Trophoblast cell (in vitro differentiated cells and primary cell): ENCODE measurements around the gene KRT1.

Experiments
- DNase-seq, 2 donors: peaks; one replicate each; pipeline ENCODE4 v3.0.0-alpha.2; 2016
- H2AFZ ChIP-seq: 2 replicates; pipeline ENCODE4 v1.6.1; 2013; ENCODE audit warnings: low read length, moderate library complexity, mild to moderate bottlenecking; ENCODE audit not compliant: insufficient read depth, poor library complexity
- H2AK5ac ChIP-seq: 2 replicates; pipeline ENCODE4 v1.6.1; 2013; ENCODE audit warnings: mild to moderate bottlenecking, low read length
- H2BK120ac ChIP-seq: 2 replicates; pipeline ENCODE4 v1.6.1; 2013; ENCODE audit warnings: low read length, mild to moderate bottlenecking, moderate library complexity; ENCODE audit not compliant: insufficient read depth, poor library complexity
- H2BK12ac ChIP-seq: 2 replicates; pipeline ENCODE4 v1.6.1; 2013; ENCODE audit warnings: mild to moderate bottlenecking, low read length, moderate library complexity
- H2BK5ac ChIP-seq: 2 replicates; pipeline ENCODE4 v1.6.1; 2013; ENCODE audit warnings: low read length, low read depth, moderate library complexity, mild to moderate bottlenecking; ENCODE audit not compliant: poor library complexity
- H3K14ac ChIP-seq: 2 replicates; pipeline ENCODE4 v1.6.1; 2013; ENCODE audit warnings: mild to moderate bottlenecking, low read length
- H3K18ac ChIP-seq: 2 replicates; pipeline ENCODE4 v1.6.1; 2013; ENCODE audit warnings: mild to moderate bottlenecking, low read length
- H3K23ac ChIP-seq: 2 replicates; pipeline ENCODE4 v1.6.1; 2013; ENCODE audit warnings: low read length
- H3K27ac ChIP-seq: 2 replicates; pipeline ENCODE4 v1.5.1; 2013; ENCODE audit warnings: low read depth, mild to moderate bottlenecking, inconsistent platforms, low read length, moderate library complexity
- H3K27me3 ChIP-seq: 2 replicates; pipeline ENCODE4 v1.6.1; 2013; ENCODE audit warnings: inconsistent platforms, mild to moderate bottlenecking, low read length, moderate library complexity; ENCODE audit not compliant: insufficient read depth
- H3K36me3 ChIP-seq, 2 experiments: 1 replicate in 1 of 2; 2 replicates in 1 of 2; pipeline ENCODE4 v1.6.1; 2013; ENCODE audit warnings: low read length in 2 of 2, mild to moderate bottlenecking in 2 of 2, moderate library complexity in 1 of 2; ENCODE audit not compliant: insufficient read depth in 2 of 2, control insufficient read depth in 1 of 2
- H3K4ac ChIP-seq: 2 replicates; pipeline ENCODE4 v1.6.1; 2013; ENCODE audit warnings: low read depth, mild to moderate bottlenecking, low read length, moderate library complexity
- H3K4me1 ChIP-seq, 2 experiments: 1 replicate in 1 of 2; 2 replicates in 1 of 2; pipeline ENCODE4 v1.6.1; 2013; ENCODE audit warnings: low read length in 2 of 2, mild to moderate bottlenecking in 2 of 2, moderate library complexity in 1 of 2; ENCODE audit not compliant: insufficient read depth in 2 of 2, control insufficient read depth in 1 of 2
- H3K4me2 ChIP-seq: 2 replicates; pipeline ENCODE4 v1.6.1; 2013; ENCODE audit warnings: inconsistent platforms, mild to moderate bottlenecking, low read length, moderate library complexity
- H3K4me3 ChIP-seq: 2 replicates; pipeline ENCODE4 v1.5.1; 2013; ENCODE audit warnings: mild to moderate bottlenecking, low read depth, low read length, inconsistent platforms
- H3K79me1 ChIP-seq: one replicate; pipeline ENCODE4 v1.6.1; 2013; ENCODE audit warnings: low read length
- H3K79me2 ChIP-seq: 2 replicates; pipeline ENCODE4 v1.6.1; 2013; ENCODE audit warnings: low read length, mild to moderate bottlenecking; ENCODE audit not compliant: control insufficient read depth, insufficient read depth, poor library complexity
- H3K9ac ChIP-seq: 2 replicates; pipeline ENCODE4 v1.6.1; 2013; ENCODE audit warnings: mild to moderate bottlenecking, low read length
- H3K9me3 ChIP-seq: 2 replicates; pipeline ENCODE4 v1.6.1; 2013; ENCODE audit warnings: low read depth, mild to moderate bottlenecking, control low read depth, inconsistent platforms, low read length; ENCODE audit not compliant: insufficient read depth
- H4K12ac ChIP-seq: 2 replicates; pipeline ENCODE4 v1.6.1; 2013; ENCODE audit warnings: low read depth, mild to moderate bottlenecking, low read length, moderate library complexity
- H4K8ac ChIP-seq: 2 replicates; pipeline ENCODE4 v1.6.1; 2013; ENCODE audit warnings: low read depth, mild to moderate bottlenecking, low read length, moderate library complexity
- H4K91ac ChIP-seq: one replicate; pipeline ENCODE4 v1.6.1; 2013; ENCODE audit warnings: low read depth, mild to moderate bottlenecking, low read length, moderate library complexity
- WGBS: extraction: QIAGEN DNeasy Blood & Tissue Kit; methylation state at CpG from one replicate; pipeline ENCODE4 v1.1.7; 2013; ENCODE audit warnings: missing lambda C conversion rate; ENCODE audit not compliant: insufficient read length, insufficient coverage; ENCODE audit errors: extremely low coverage; 5-methylcytosine and 5-hydroxymethylcytosine counted together

Gene KRT1

GRCh38 chr12:52681526-52682380, 1.5 kb upstream of the KRT1 start:
- H2BK5ac ChIP-seq = no peak overlapping the region
- H4K91ac ChIP-seq = no peak overlapping the region
- H3K27ac ChIP-seq = no peak overlapping the region
- no peak overlapping the region for H3K4me2 ChIP-seq
- no peak overlapping the region for H3K14ac ChIP-seq
- H3K79me1 ChIP-seq = no peaks in the 10 kb centered on the region
- H2AFZ ChIP-seq = no peak overlapping the region
- H3K4me1 ChIP-seq = no peaks in the 10 kb centered on the region
- WGBS = no CpG with 5 or more reads among the region's 12 CpGs
- DNase-seq = no peak
- H3K9ac ChIP-seq = no peak overlapping the region
- no peak overlapping the region for H3K4me3 ChIP-seq
- no peak overlapping the region for H2BK120ac ChIP-seq
- H4K8ac ChIP-seq = no peak overlapping the region
- H3K18ac ChIP-seq = no peak overlapping the region
- no peaks in the 10 kb centered on the region for H3K79me2 ChIP-seq
- H3K9me3 ChIP-seq = peaks cover 3% of the 10 kb centered on the region
- H3K36me3 ChIP-seq = no peaks in the 10 kb centered on the region
- no peak overlapping the region for H3K4ac ChIP-seq
- H3K23ac ChIP-seq = no peak overlapping the region
- H2AK5ac ChIP-seq = no peak overlapping the region
- H2BK12ac ChIP-seq = no peak overlapping the region
- peaks cover 4% of the 10 kb centered on the region for H3K27me3 ChIP-seq
- no peak overlapping the region for H4K12ac ChIP-seq

GRCh38 chr12:52679875-52680274, 332 bp downstream of the KRT1 start:
- Histone ChIP-seq H2BK5ac (no peak overlapping the region), H3K23ac (no peak overlapping the region), H3K4me3 (no peak overlapping the region), H3K27me3 (peaks cover 4% of the 10 kb centered on the region), H3K9me3 (peaks cover 5% of the 10 kb centered on the region), H2AFZ (no peak overlapping the region), H2BK120ac (no peak overlapping the region), H4K8ac (no peak overlapping the region), H4K12ac (no peak overlapping the region), H3K9ac (no peak overlapping the region), H2BK12ac (no peak overlapping the region), H3K4me1 (no peaks in the 10 kb centered on the region), H3K18ac (no peak overlapping the region), H3K79me2 (no peaks in the 10 kb centered on the region), H3K36me3 (no peaks in the 10 kb centered on the region), H3K14ac (no peak overlapping the region), H3K79me1 (no peaks in the 10 kb centered on the region), H4K91ac (no peak overlapping the region), H3K4ac (no peak overlapping the region), H3K4me2 (no peak overlapping the region), H2AK5ac (no peak overlapping the region), H3K27ac (no peak overlapping the region)
- WGBS = no CpG with 5 or more reads among the region's 5 CpGs
- no peak for DNase-seq

GRCh38 chr12:52677671-52678070, 2.5 kb downstream of the KRT1 start:
- H3K79me1 ChIP-seq = peaks cover 4% of the 10 kb centered on the region
- H2AFZ ChIP-seq = no peak overlapping the region
- peaks cover 4% of the 10 kb centered on the region for H3K27me3 ChIP-seq
- no peaks in the 10 kb centered on the region for H3K79me2 ChIP-seq
- H3K14ac ChIP-seq = no peak overlapping the region
- H2AK5ac ChIP-seq = no peak overlapping the region
- no peak overlapping the region for H3K27ac ChIP-seq
- DNase-seq = no peak
- H2BK120ac ChIP-seq = no peak overlapping the region
- H3K9me3 ChIP-seq = peaks cover 5% of the 10 kb centered on the region
- H3K9ac ChIP-seq = no peak overlapping the region
- H2BK5ac ChIP-seq = no peak overlapping the region
- H3K4ac ChIP-seq = no peak overlapping the region
- no peak overlapping the region for H4K91ac ChIP-seq
- no peak overlapping the region for H4K8ac ChIP-seq
- no peaks in the 10 kb centered on the region for H3K36me3 ChIP-seq
- no peak overlapping the region for H3K18ac ChIP-seq
- WGBS = no CpG with 5 or more reads among the region's 1 CpG
- H2BK12ac ChIP-seq = no peak overlapping the region
- H3K4me3 ChIP-seq = no peak overlapping the region
- H4K12ac ChIP-seq = no peak overlapping the region
- H3K4me1 ChIP-seq = peaks cover 12 to 19% of the 10 kb centered on the region in 2 experiments
- H3K23ac ChIP-seq = no peak overlapping the region
- no peak overlapping the region for H3K4me2 ChIP-seq

- Histone ChIP-seq H3K36me3 (no peaks in the 10 kb centered on the region), H3K27ac (no peak overlapping the region), H3K79me2 (no peaks in the 10 kb centered on the region), H3K23ac (no peak overlapping the region), H2AFZ (no peak overlapping the region), H4K12ac (no peak overlapping the region), H3K4me2 (no peak overlapping the region), H3K9me3 (peaks cover 5% of the 10 kb centered on the region), H3K4me3 (no peak overlapping the region), H3K9ac (no peak overlapping the region), H3K79me1 (peaks cover 4% of the 10 kb centered on the region), H2BK5ac (no peak overlapping the region), H3K27me3 (peaks cover 4% of the 10 kb centered on the region), H3K4ac (no peak overlapping the region), H3K18ac (no peak overlapping the region), H3K14ac (no peak overlapping the region), H3K4me1 (peaks cover 12 to 19% of the 10 kb centered on the region in 2 experiments), H2BK120ac (no peak overlapping the region), H4K8ac (no peak overlapping the region), H2BK12ac (no peak overlapping the region), H4K91ac (no peak overlapping the region), H2AK5ac (no peak overlapping the region)
- WGBS = no CpG with 5 or more reads among the region's 5 CpGs
- DNase-seq = no peak
Observed at GRCh38 chr12:52677126-52677525, 3.1 kb downstream of the KRT1 start.
